ENCODE measurements around the gene RMRP.

The RMRP gene

GRCh38 chr9:35609001-35609819 is 48.6 kb downstream of the RMRP start:
- no peak for DNase-seq

GRCh38 chr9:35608221-35608620 is 49.6 kb downstream of the RMRP start:
- no peak for DNase-seq

Measured in NCI-H1105 (cell line).